Stomach (tissue), 4 donors: Measurements from ENCODE around the gene AMT.

Source experiments
- CTCF ChIP-seq, 7 experiments: fragments of 450-650 bp in 4 of 7; fragments of 200-600 bp in 3 of 7; sonication (generic) in 3 of 7; IDR thresholded peaks; one replicate each; pipeline ENCODE4 v1.5.1; 2016 to 2019; ENCODE audit warnings: antibody characterized with exemption in 7 of 7, control low read depth in 2 of 7, mild to moderate bottlenecking in 1 of 7
- EP300 ChIP-seq: sonication (generic); formaldehyde crosslinking; IDR thresholded peaks from one replicate; pipeline ENCODE4 v1.6.1; 2017; ENCODE audit warnings: antibody characterized with exemption
- POLR2A ChIP-seq, 4 donors: fragments of 450-650 bp; IDR thresholded peaks; one replicate each; pipeline ENCODE4 v1.6.1; 2016; ENCODE audit warnings: antibody characterized with exemption in 4 of 4, control low read depth in 2 of 4, mild to moderate bottlenecking in 1 of 4, moderate library complexity in 1 of 4
- POLR2AphosphoS5 ChIP-seq, 3 donors: sonication (generic); formaldehyde crosslinking; IDR thresholded peaks; one replicate each; pipeline ENCODE4 v1.6.1; 2016; ENCODE audit warnings: antibody characterized with exemption in 3 of 3

GRCh38 chr3:49397470-49397869, 24.8 kb downstream of the AMT start:
- TF ChIP-seq POLR2A (IDR thresholded peaks at IDR 0.05) = no peak
- no peak for TF ChIP-seq POLR2AphosphoS5 (IDR thresholded peaks at IDR 0.05)
- no peak for TF ChIP-seq CTCF (IDR thresholded peaks at IDR 0.05)
- TF ChIP-seq EP300 = no peak
